Caco-2 (cell line): ENCODE measurements around the gene RASIP1. TPM values are rescaled to one million over a fixed set of nuclear protein-coding genes. Genes with fewer than 3 reads are reported as not detected.

Experiments
- BruUV-seq: library from RNA; stranded (reverse); fragments of 400-500 nt; replicated peaks from 2 replicates; lab custom pipeline; 2021; lab: Mats Ljungman, UMichigan
- CTCF ChIA-PET: fragments of 300-600 bp; sonication (Branson Sonifier 250); formaldehyde crosslinking; loops from one replicate; lab custom pipeline; 2022; ENCODE audit warnings: antibody characterized with exemption; lab: Charles Lee
- POLR2A ChIA-PET: fragments of 300-600 bp; sonication (Branson Sonifier 250); formaldehyde crosslinking; loops from one replicate; lab custom pipeline; 2022; ENCODE audit warnings: antibody characterized with exemption; lab: Charles Lee
- DNase-seq, 2 experiments: peaks; one replicate each; pipeline versions ENCODE4 v3.0.0 to v3.0.0-alpha.2; 2020 to 2022
- H3K27me3 ChIP-seq: replicated peaks from 2 replicates; pipeline ENCODE4 v1.6.0; 2011; ENCODE audit warnings: low read length; ENCODE audit not compliant: control insufficient read depth, insufficient read depth
- H3K36me3 ChIP-seq: 2 replicates; pipeline ENCODE4 v1.5.1; 2011; ENCODE audit warnings: low read length; ENCODE audit not compliant: control insufficient read depth, insufficient read depth
- H3K4me1 ChIP-seq: fragments of 250-450 bp; sonication (Bioruptor Pico); 2 replicates; pipeline ENCODE4 v1.5.1; 2020; ENCODE audit warnings: mild to moderate bottlenecking
- H3K4me3 ChIP-seq: 2 replicates; pipeline ENCODE4 v1.5.1; 2011; ENCODE audit warnings: low read depth, mild to moderate bottlenecking, control low read depth, low read length
- H3K9me3 ChIP-seq: fragments of 250-450 bp; sonication (Bioruptor Pico); 2 replicates; pipeline ENCODE4 v1.5.1; 2020; ENCODE audit warnings: mild to moderate bottlenecking, moderate library complexity
- H3K27ac Mint-ChIP-seq: one replicate; pipeline ENCODE4 v1.8.0; 2022; ENCODE audit warnings: mixed read lengths; ENCODE audit not compliant: unreplicated experiment
- H3K27me3 Mint-ChIP-seq: one replicate; pipeline ENCODE4 v1.8.0; 2022; ENCODE audit warnings: mixed read lengths; ENCODE audit not compliant: insufficient read depth, unreplicated experiment
- H3K36me3 Mint-ChIP-seq: one replicate; pipeline ENCODE4 v1.8.0; 2022; ENCODE audit warnings: mild to moderate bottlenecking, mixed read lengths; ENCODE audit not compliant: insufficient read depth, unreplicated experiment
- H3K4me1 Mint-ChIP-seq: one replicate; pipeline ENCODE4 v1.8.0; 2022; ENCODE audit warnings: low read depth, mixed read lengths; ENCODE audit not compliant: unreplicated experiment
- H3K4me3 Mint-ChIP-seq: one replicate; pipeline ENCODE4 v1.8.0; 2022; ENCODE audit warnings: mild to moderate bottlenecking, moderate library complexity, mixed read lengths; ENCODE audit not compliant: unreplicated experiment
- H3K9me3 Mint-ChIP-seq: one replicate; pipeline ENCODE4 v1.8.0; 2022; ENCODE audit warnings: mixed read lengths; ENCODE audit not compliant: unreplicated experiment
- intact Hi-C: fragments of 100-400 bp; cut with micrococcal nuclease; formaldehyde crosslinking; loops from one replicate; pipeline ENCODE4 v1.10.0; 2022; ENCODE audit not compliant: unreplicated experiment
- total RNA-seq: library from RNA; stranded (reverse); gene quantifications from 2 replicates; pipeline ENCODE4 v1.2.3, GENCODE V29; 2022
- TF ChIP-seq, protein P1 (sequence below), 2 experiments: fragments of 200-600 bp in 1 of 2; IDR thresholded peaks; 1 replicate in 1 of 2; 2 replicates in 1 of 2; pipeline versions ENCODE4 v1.5.1 to v1.8.0; 2011 to 2022; ENCODE audit warnings: antibody characterized with exemption in 1 of 2, control low read depth in 1 of 2, inconsistent platforms in 1 of 2, low read depth in 1 of 2, low read length in 1 of 2, mild to moderate bottlenecking in 1 of 2, moderate library complexity in 1 of 2; ENCODE audit not compliant: insufficient read depth in 1 of 2, severe bottlenecking in 1 of 2, unreplicated experiment in 1 of 2

The RASIP1 gene
- total RNA-seq, 1 experiment from 2014 or later = 5.9 TPM

DNA sequence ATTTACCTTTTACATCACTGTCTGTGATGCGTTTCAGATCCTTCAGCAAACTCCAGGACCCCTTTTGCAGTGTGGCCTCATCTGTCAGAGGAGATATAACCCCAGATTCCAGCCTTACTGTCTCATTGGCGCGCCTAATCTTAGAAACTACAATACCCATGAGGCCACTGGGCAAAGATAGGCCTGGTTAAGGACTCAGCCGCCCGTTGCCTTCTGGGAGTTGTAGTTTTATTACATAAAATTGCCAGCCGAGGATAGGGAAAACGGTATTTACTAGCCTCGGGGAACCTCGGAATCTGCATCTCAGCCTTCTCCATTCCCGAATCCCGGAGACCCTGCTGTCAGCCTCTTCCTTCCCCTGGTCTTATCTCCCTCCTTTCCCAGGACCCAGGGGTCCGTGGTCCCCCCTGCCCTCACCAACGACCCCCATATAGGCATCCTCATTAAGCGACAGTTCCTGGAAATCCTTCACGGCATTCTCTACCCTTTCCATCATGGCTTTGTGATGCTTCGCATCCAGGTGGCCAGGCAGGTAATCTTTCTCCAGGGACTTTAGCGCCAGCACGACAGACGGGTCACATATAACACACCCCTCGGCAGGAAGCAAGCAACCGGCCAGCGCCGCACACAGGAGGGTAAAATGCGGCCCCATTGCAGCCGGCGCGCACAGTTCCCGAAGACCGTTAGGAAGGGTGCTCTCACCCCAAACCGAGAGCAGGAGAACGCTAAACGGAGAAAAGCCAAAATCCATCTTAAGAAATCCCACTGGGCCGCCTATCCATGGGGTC, 5.0 kb upstream of the RASIP1 start:
- CTCF ChIA-PET = interaction anchor here (0.6 kb wide), 1 partner anchor 279 kb away, joined by 4 read pairs; the partner anchor contains the start of gene CGB3
- BruUV-seq = no TSS peak
- no peak overlapping the region for H3K4me3 ChIP-seq
- DNase-seq = peak; percentile 64 to 65
- no peaks in the 10 kb centered on the region for H3K36me3 ChIP-seq
- Mint-ChIP-seq H3K4me3 (no peak overlapping the region), H3K27ac (no peak overlapping the region), H3K27me3 (no peaks in the 10 kb centered on the region), H3K4me1 (peaks cover 14% of the 10 kb centered on the region), H3K9me3 (no peaks in the 10 kb centered on the region), H3K36me3 (peaks cover 52% of the 10 kb centered on the region)
- H3K4me1 ChIP-seq = peaks cover 11% of the 10 kb centered on the region
- TF ChIP-seq, protein P1, sequence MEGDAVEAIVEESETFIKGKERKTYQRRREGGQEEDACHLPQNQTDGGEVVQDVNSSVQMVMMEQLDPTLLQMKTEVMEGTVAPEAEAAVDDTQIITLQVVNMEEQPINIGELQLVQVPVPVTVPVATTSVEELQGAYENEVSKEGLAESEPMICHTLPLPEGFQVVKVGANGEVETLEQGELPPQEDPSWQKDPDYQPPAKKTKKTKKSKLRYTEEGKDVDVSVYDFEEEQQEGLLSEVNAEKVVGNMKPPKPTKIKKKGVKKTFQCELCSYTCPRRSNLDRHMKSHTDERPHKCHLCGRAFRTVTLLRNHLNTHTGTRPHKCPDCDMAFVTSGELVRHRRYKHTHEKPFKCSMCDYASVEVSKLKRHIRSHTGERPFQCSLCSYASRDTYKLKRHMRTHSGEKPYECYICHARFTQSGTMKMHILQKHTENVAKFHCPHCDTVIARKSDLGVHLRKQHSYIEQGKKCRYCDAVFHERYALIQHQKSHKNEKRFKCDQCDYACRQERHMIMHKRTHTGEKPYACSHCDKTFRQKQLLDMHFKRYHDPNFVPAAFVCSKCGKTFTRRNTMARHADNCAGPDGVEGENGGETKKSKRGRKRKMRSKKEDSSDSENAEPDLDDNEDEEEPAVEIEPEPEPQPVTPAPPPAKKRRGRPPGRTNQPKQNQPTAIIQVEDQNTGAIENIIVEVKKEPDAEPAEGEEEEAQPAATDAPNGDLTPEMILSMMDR (IDR thresholded peaks at IDR 0.05; ENCODE audit: insufficient read depth in 1 of 2, low read depth in 1 of 2, low read length in 1 of 2, severe bottlenecking in 1 of 2, unreplicated experiment in 1 of 2) = no peak
- POLR2A ChIA-PET = no interaction called here
- no peaks in the 10 kb centered on the region for H3K9me3 ChIP-seq
- intact Hi-C loops = no loop called here
- H3K27me3 ChIP-seq = no peaks in the 10 kb centered on the region

- Mint-ChIP-seq H3K9me3 (no peaks in the 10 kb centered on the region), H3K27me3 (no peaks in the 10 kb centered on the region), H3K36me3 (peaks cover 37% of the 10 kb centered on the region), H3K27ac (no peak overlapping the region), H3K4me1 (peaks cover 28% of the 10 kb centered on the region), H3K4me3 (no peak overlapping the region)
- BruUV-seq = no TSS peak
- Histone ChIP-seq H3K27me3 (no peaks in the 10 kb centered on the region), H3K4me1 (peaks cover 22% of the 10 kb centered on the region), H3K9me3 (no peaks in the 10 kb centered on the region), H3K36me3 (no peaks in the 10 kb centered on the region), H3K4me3 (no peak overlapping the region)
- DNase-seq = no peak
- TF ChIP-seq, protein P1 (IDR thresholded peaks at IDR 0.05; ENCODE audit: insufficient read depth in 1 of 2, low read depth in 1 of 2, low read length in 1 of 2, severe bottlenecking in 1 of 2, unreplicated experiment in 1 of 2) = no peak
- POLR2A ChIA-PET = no interaction called here
- CTCF ChIA-PET = interaction anchor here (1.3 kb wide), 1 partner anchor 28 kb away, joined by 4 read pairs; no protein-coding TSS in a partner anchor
- intact Hi-C loops = no loop called here
Measured at GRCh38 chr19:48742096-48742495, 1.7 kb upstream of the RASIP1 start.

- H3K4me1 ChIP-seq = peaks cover 22% of the 10 kb centered on the region
- no peaks in the 10 kb centered on the region for H3K9me3 ChIP-seq
- intact Hi-C loops = no loop called here
- DNase-seq = peak; percentile 57 to 61
- TF ChIP-seq, protein P1 (IDR thresholded peaks at IDR 0.05; ENCODE audit: insufficient read depth in 1 of 2, low read depth in 1 of 2, low read length in 1 of 2, severe bottlenecking in 1 of 2, unreplicated experiment in 1 of 2) = no peak
- peaks cover 31% of the 10 kb centered on the region for H3K4me1 Mint-ChIP-seq
- H3K4me3 Mint-ChIP-seq = peak overlapping the region; percentile 51
- no peaks in the 10 kb centered on the region for H3K27me3 ChIP-seq
- ChIA-PET CTCF (interaction anchor here (1.3 kb wide), 1 partner anchor 27 kb away, joined by 4 read pairs; no protein-coding TSS in a partner anchor), POLR2A (no interaction called here)
- no peaks in the 10 kb centered on the region for H3K36me3 ChIP-seq
- BruUV-seq = no TSS peak
- peaks cover 35% of the 10 kb centered on the region for H3K36me3 Mint-ChIP-seq
- no peak overlapping the region for H3K4me3 ChIP-seq
- H3K9me3 Mint-ChIP-seq = no peaks in the 10 kb centered on the region
- H3K27ac Mint-ChIP-seq = no peak overlapping the region
- no peaks in the 10 kb centered on the region for H3K27me3 Mint-ChIP-seq
Measured at GRCh38 chr19:48741129-48741999, 954 bp upstream of the RASIP1 start.
